Measurements from ENCODE around the gene SENP2.

GRCh38 chr3:185605566-185605965 is 19.5 kb downstream of the SENP2 start:
- TF ChIP-seq POLR2A (IDR thresholded peaks at IDR 0.05) (no peak), CTCF (IDR thresholded peaks at IDR 0.05) (no peak)
